Hematopoietic multipotent progenitor cell treated with erythropoietin and hydrocortisone succinate and interleukin-3 and kit ligand, for 8 days (in vitro differentiated cells): ENCODE measurements around the gene COG4.
"Not testable (repeated sequence)": the region's sequence is repeated elsewhere in the genome, so short reads cannot be mapped to it uniquely, and the experiment has no call there.

Source experiments
- DNase-seq: peaks from one replicate; pipeline ENCODE4 v3.0.0-alpha.2; 2015

Gene COG4

GRCh38 chr16:70453892-70454221 lies 69.5 kb downstream of the COG4 start:
- DNase-seq, result no peak

GRCh38 chr16:70453117-70453891 lies 70.0 kb downstream of the COG4 start:
- DNase-seq, result no peak

- DNase-seq, result not testable (repeated sequence)
Observed at GRCh38 chr16:70451004-70451340, 72.4 kb downstream of the COG4 start.

- DNase-seq, result not testable (repeated sequence)
Observed at GRCh38 chr16:70450142-70451003, 73.0 kb downstream of the COG4 start.

- DNase-seq, result no peak
Observed at GRCh38 chr16:70448075-70448474, 75.3 kb downstream of the COG4 start.

GRCh38 chr16:70444249-70445063 lies 78.9 kb downstream of the COG4 start:
- DNase-seq, result no peak

- no peak for DNase-seq
Observed at GRCh38 chr16:70442344-70442743, 81.0 kb downstream of the COG4 start.

GRCh38 chr16:70441406-70441990 lies 81.9 kb downstream of the COG4 start:
- DNase-seq, result no peak

- no peak for DNase-seq
Observed at GRCh38 chr16:70440009-70440692, 83.2 kb downstream of the COG4 start.

- peak; percentile 94 for DNase-seq
Observed at GRCh38 chr16:70438969-70439862, 84.1 kb downstream of the COG4 start, which contains the start of gene ST3GAL2. TSS of gene ST3GAL2 (minus strand) at chr16:70439100. CDS start at chr16:70398530, 40,570 bp downstream.

GRCh38 chr16:70438585-70438968 lies 84.8 kb downstream of the COG4 start:
- no peak for DNase-seq

GRCh38 chr16:70437582-70438557 lies 85.5 kb downstream of the COG4 start:
- DNase-seq, result peak; percentile 43

GRCh38 chr16:70437017-70437581 lies 86.3 kb downstream of the COG4 start:
- no peak for DNase-seq

GRCh38 chr16:70434484-70435260 lies 88.7 kb downstream of the COG4 start:
- DNase-seq, result no peak

GRCh38 chr16:70433458-70434103 lies 89.8 kb downstream of the COG4 start:
- DNase-seq, result no peak

- DNase-seq, result peak; percentile 73
Observed at GRCh38 chr16:70432723-70433457, 90.5 kb downstream of the COG4 start.

GRCh38 chr16:70432356-70432722 lies 91.0 kb downstream of the COG4 start:
- DNase-seq, result no peak
